GM19467 (cell line): ENCODE results near the gene IQGAP3.
A peak's percentile ranks its signal among the peaks of the same experiment; 100 is the strongest.

Experiments
- ATAC-seq: cut with Tn5 transposase; IDR thresholded peaks from one replicate; pipeline ENCODE4 v1.9.1; 2021; ENCODE audit warnings: mild to moderate bottlenecking, moderate library complexity; ENCODE audit not compliant: unreplicated experiment

Gene IQGAP3

GRCh38 chr1:156513185-156513584 lies 59.2 kb downstream of the IQGAP3 start:
- ATAC-seq, result no peak

GRCh38 chr1:156511644-156512043 lies 60.7 kb downstream of the IQGAP3 start:
- ATAC-seq, result no peak

GRCh38 chr1:156510709-156511108 lies 61.7 kb downstream of the IQGAP3 start:
- no peak for ATAC-seq

DNA sequence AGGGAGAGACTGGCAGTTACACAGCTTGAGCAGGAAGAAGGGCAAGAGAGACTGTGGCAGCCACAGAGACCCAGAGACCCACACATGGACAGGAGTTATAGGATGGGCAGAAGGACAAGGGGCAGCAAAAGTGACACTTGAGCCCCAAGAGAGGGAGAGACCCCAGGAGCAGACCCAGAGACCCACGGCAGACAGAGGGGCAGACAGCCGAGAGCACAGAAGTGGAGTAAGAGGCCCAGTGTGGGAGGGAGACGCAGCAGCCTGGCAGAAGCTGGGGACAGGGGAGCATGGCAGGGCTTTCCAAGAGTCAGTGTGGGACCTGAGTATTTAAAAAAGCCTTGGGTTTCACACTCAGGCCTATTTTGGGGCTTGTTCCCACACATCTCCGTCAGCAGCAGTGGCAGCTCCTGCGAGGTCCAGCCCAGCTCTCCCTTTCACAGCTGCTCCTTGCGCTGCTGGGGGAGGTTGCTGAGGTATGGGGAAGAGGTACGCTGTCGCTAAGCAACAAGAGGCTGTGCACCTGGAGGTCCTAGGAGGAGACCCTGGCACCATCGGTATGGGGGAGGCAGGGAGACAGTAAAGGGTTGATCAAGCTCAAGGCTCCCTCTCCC lies 62.8 kb downstream of the IQGAP3 start:
- ATAC-seq, result no peak

GRCh38 chr1:156508955-156509234 lies 63.5 kb downstream of the IQGAP3 start:
- no peak for ATAC-seq

GRCh38 chr1:156508205-156508954 lies 64.0 kb downstream of the IQGAP3 start:
- ATAC-seq, result no peak

DNA sequence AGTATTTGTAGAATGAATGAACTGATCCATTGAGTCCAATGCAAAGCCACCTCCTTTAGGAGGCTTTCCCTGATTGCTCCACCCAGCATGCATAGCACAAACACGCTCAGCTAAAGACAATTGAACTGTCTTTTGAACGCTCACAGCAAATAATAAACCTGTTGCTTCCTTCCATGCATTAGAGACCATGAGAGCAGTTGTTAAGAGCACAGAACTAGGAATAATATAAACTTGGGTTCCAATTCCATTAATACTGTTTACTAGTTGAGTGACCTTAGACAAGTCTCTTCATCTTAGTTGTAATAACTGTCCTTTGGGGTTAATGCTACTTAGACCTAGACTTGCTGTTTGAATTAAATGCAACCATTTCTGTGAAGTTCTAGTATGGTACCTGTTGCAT lies 65.9 kb downstream of the IQGAP3 start:
- ATAC-seq, result no peak

DNA sequence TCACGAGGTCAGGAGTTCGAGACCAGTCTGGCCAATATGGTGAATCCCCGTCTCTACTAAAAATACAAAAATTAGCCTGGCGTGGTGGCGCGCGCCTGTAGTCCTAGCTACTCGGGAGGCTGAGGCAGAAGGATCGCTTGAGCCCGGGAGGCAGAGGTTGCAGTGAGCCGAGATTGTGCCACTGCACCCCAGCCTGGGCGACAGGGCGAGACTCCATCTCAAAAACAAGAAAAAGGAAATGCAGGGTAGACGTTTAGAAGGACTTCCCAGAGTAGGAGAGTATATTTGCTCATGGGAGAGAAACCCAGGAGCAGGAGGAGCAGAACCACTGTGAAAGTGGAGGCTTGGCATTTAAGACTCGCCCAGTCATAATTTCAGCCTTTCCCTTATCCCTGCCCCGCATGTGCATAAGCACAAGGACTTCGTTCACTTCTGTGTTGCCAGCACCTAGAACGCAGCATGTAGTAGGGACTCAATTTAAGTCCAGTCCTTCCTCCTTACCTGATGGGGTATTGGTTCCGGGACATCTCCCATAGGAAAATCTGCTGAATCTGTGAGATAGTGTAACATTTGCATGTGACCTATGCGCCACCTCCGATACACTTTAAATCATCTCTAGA lies 66.6 kb downstream of the IQGAP3 start:
- ATAC-seq, result no peak

GRCh38 chr1:156504821-156505678 lies 67.3 kb downstream of the IQGAP3 start:
- ATAC-seq, result peak; percentile 35

DNA sequence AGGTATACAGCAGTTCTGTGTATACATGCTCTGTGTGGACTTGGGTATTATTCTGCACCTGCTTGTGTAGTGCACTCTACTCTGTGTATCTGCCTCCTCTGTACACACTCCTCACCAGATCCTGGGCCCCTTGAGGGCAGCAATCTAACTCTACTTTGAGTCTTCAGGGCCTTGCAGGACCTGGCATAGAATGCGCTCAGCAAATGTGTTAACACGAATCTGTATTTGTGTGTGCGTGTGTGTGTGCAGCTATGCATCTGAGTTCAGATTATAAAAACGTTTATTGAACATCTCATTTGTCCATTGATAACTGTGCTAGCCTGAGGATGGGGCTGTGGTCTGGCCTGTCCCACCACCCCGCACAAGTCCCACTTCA lies 67.9 kb downstream of the IQGAP3 start:
- ATAC-seq, result no peak

- ATAC-seq, result no peak
These were observed 68.5 kb downstream of the IQGAP3 start for GRCh38 chr1:156503698-156504437.

DNA sequence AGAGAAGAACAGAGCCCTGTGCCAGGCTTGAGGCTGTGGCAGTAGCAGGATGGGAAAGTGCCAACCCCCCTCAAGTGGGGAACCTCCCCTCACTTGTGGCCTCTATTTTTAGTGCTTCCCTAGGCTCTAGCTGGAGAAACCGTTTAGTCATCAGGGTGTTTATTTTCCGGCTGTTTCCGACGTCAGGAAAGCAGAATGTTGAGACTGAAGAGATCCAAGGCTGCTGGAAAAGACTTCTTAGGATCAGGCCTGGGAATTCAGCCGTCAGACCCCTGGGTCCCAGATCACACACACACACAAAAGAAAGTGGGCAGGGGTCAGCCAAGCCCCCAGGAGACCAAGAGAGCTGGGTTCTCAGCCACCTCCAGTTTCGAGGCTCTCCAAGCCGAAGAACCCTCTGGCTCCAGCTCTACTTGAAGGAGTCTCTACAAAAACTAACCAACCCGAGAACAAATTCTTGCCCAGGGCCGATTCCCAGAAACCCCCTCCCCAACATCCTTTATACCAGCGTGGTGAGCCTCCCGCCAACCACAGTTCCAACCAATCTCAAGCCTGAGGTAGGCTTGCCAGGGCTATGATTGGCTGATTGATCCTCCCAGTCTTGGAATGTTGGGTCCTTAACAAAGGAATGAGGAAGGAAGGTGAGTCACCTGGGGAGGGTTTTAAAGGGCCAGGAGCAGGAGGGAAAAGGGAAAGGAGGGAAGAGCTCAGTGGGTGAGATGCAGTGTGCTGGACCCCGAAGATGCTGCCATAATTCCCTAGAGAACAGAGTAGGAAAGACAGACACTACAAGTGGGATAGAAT lies 69.3 kb downstream of the IQGAP3 start:
- no peak for ATAC-seq

GRCh38 chr1:156502391-156502893 lies 69.9 kb downstream of the IQGAP3 start:
- ATAC-seq, result no peak

DNA sequence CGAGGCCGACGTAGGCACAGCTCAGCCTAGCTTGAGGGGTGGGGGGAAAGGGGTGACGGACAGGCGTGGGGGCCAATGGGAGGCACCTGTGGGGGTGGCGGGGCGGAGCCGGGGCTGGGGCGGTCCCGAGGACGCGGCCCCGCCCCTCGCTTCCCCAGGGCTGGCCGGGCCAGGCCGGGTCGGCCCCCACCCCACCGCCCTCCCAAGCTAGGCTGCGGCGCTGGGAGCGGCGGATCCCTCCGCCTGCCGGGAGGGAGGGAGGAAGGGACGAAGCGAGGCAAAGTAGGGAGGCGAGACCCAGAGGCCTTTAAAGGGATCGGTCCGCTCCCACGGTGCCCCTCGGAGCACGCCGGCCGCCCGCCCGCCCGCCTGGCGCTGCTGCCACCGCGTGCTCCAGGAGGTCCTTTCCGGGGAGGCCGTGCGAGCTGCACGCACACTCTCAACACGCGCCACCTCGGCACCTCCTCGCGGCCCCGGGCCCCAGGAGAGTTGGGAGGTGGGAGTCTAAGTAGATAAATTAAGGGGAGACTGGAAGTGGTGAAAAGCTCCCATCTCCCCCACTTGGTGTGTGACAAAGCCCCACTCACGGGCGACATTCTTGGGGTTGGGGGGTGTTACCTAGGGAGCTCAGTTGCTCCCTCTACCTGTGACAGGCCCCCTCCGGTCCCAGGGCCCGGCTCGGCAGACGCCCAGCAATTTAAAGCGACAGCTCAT lies 71.4 kb downstream of the IQGAP3 start:
- ATAC-seq, result peak; percentile 40

GRCh38 chr1:156500543-156500792 lies 71.9 kb downstream of the IQGAP3 start, which contains the start of gene MEF2D:
TSS of gene MEF2D (minus strand) at chr1:156500775. CDS start at chr1:156483292, 17,483 bp downstream.
- no peak for ATAC-seq

GRCh38 chr1:156499842-156500542 lies 72.4 kb downstream of the IQGAP3 start:
- no peak for ATAC-seq

DNA sequence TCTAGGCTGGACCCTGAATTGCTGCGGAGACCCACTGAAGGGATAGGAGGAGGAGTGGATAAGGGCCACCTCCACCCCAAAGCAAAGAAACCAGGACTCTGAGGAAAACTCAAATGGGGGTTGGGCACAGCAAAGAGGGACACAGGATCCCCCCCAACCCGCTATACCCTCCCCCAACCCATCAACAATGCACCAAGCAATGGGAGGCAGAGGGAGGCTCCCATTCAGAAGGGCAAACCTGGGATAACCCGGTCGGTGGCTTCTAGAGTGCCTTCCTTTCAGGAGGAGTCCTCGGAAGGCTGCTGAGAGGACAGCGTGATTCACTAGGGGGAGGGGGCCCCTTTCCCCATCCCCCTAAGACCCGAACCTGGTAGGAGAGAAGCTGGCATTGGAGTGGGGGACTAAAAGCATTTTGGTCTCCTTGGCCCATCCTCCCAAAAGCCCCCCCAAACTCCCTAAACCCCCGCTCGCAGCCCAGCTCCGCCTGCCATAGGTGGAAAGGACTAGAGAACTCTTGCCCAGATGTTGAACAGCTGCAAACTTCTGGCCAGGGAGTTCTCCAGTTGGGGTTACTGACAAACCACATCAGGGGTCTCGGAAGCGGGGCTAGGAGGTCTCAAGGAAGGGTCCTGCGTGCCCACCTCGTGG lies 73.0 kb downstream of the IQGAP3 start:
- ATAC-seq, result no peak

- no peak for ATAC-seq
These were observed 73.8 kb downstream of the IQGAP3 start for GRCh38 chr1:156498432-156499193.
